Osteocyte (in vitro differentiated cells): Measurements from ENCODE around the gene ELF1. TPM values are rescaled to one million over a fixed set of nuclear protein-coding genes. Genes with fewer than 3 reads are reported as not detected.
A peak's percentile ranks its signal among the peaks of the same experiment; 100 is the strongest.

Experiments
- DNase-seq: peaks from one replicate; pipeline ENCODE4 v3.0.0; 2021; ENCODE audit warnings: mixed read lengths; ENCODE audit not compliant: unreplicated experiment; ENCODE audit errors: extremely low spot score
- H3K27ac Mint-ChIP-seq: one replicate; pipeline ENCODE4 v1.8.0; 2021; ENCODE audit warnings: mild to moderate bottlenecking, mixed read lengths; ENCODE audit not compliant: unreplicated experiment
- H3K27me3 Mint-ChIP-seq: one replicate; pipeline ENCODE4 v1.8.0; 2021; ENCODE audit warnings: mixed read lengths; ENCODE audit not compliant: unreplicated experiment
- H3K36me3 Mint-ChIP-seq: one replicate; pipeline ENCODE4 v1.8.0; 2021; ENCODE audit warnings: mixed read lengths; ENCODE audit not compliant: unreplicated experiment
- H3K4me1 Mint-ChIP-seq: one replicate; pipeline ENCODE4 v1.8.0; 2021; ENCODE audit warnings: mixed read lengths; ENCODE audit not compliant: unreplicated experiment
- H3K4me3 Mint-ChIP-seq: one replicate; pipeline ENCODE4 v1.8.0; 2021; ENCODE audit warnings: mild to moderate bottlenecking, moderate library complexity, mixed read lengths; ENCODE audit not compliant: unreplicated experiment
- H3K9me3 Mint-ChIP-seq: one replicate; pipeline ENCODE4 v1.8.0; 2021; ENCODE audit warnings: mixed read lengths; ENCODE audit not compliant: unreplicated experiment
- CTCF ChIP-seq: fragments of 200-600 bp; sonication (generic); IDR thresholded peaks from 2 replicates; pipeline ENCODE4 v1.5.0; 2021; ENCODE audit warnings: antibody characterized with exemption, mild to moderate bottlenecking, moderate library complexity
- long read RNA-seq: library from polyadenylated mRNA; unstranded; transcript quantifications from one replicate; pipeline ENCODE4 v2.0.0, GENCODE V29; 2021
- total RNA-seq: library from RNA; stranded (reverse); gene quantifications from 2 replicates; pipeline ENCODE4 v1.2.1, GENCODE V29; 2021

ELF1 gene
- 52.6 and 56.8 TPM in 2 replicates for total RNA-seq
- long read RNA-seq, transcript ELF1-201 (9 exons, 3,566 nt), result major isoform, 7 of 77 reads
- long read RNA-seq, partial matches to known transcripts, result 30 of 77 reads
- long read RNA-seq, other reads (novel, unspliced or antisense), result 37 of 77 reads

GRCh38 chr13:41019011-41019487 lies at the start of gene ELF1:
Gene ELF1 (minus strand): TSS chr13:41019316. CDS start chr13:40982054, 37,262 bp downstream.
- Mint-ChIP-seq H3K4me3 (peak within 1 kb of the TSS; percentile 52), H3K36me3 (peaks cover 4% of the 10 kb centered on the region), H3K27me3 (no peaks in the 10 kb centered on the region), H3K4me1 (peaks cover 30% of the 10 kb centered on the region), H3K9me3 (peaks cover 3% of the 10 kb centered on the region), H3K27ac (peak within 1 kb of the TSS; percentile 87)
- no peak for TF ChIP-seq CTCF
- no peak for DNase-seq

GRCh38 chr13:41065078-41065477 lies 46.0 kb upstream of the ELF1 start:
- Mint-ChIP-seq H3K27me3 (no peaks in the 10 kb centered on the region), H3K27ac (no peak overlapping the region), H3K4me3 (no peak overlapping the region), H3K4me1 (peaks cover 31% of the 10 kb centered on the region), H3K36me3 (peaks cover 36% of the 10 kb centered on the region), H3K9me3 (no peaks in the 10 kb centered on the region)
- TF ChIP-seq CTCF, result no peak
- DNase-seq, result no peak

- no peaks in the 10 kb centered on the region for H3K27me3 Mint-ChIP-seq
- no peak overlapping the region for H3K4me3 Mint-ChIP-seq
- H3K9me3 Mint-ChIP-seq, result no peaks in the 10 kb centered on the region
- peaks cover 34% of the 10 kb centered on the region for H3K36me3 Mint-ChIP-seq
- H3K4me1 Mint-ChIP-seq, result peaks cover 34% of the 10 kb centered on the region
- TF ChIP-seq CTCF, result no peak
- H3K27ac Mint-ChIP-seq, result no peak overlapping the region
- DNase-seq, result no peak
Observed at GRCh38 chr13:41064493-41064892, 45.4 kb upstream of the ELF1 start.

GRCh38 chr13:41061914-41062837 lies 43.1 kb upstream of the ELF1 start:
- DNase-seq, result no peak
- Mint-ChIP-seq H3K27me3 (no peaks in the 10 kb centered on the region), H3K4me3 (peak overlapping the region; percentile 98), H3K27ac (peak overlapping the region; percentile 100), H3K36me3 (peaks cover 21% of the 10 kb centered on the region), H3K9me3 (no peaks in the 10 kb centered on the region), H3K4me1 (peaks cover 52% of the 10 kb centered on the region)
- TF ChIP-seq CTCF, result no peak
